ENCODE measurements around the gene FCHO2. TPM values are rescaled to one million over a fixed set of nuclear protein-coding genes. Genes with fewer than 3 reads are reported as not detected.

FCHO2 gene
- total and polyA plus RNA-seq, 2 of the 4 experiments (the other 2 are of a cell fraction), result 6.1 to 23.5 TPM

DNA sequence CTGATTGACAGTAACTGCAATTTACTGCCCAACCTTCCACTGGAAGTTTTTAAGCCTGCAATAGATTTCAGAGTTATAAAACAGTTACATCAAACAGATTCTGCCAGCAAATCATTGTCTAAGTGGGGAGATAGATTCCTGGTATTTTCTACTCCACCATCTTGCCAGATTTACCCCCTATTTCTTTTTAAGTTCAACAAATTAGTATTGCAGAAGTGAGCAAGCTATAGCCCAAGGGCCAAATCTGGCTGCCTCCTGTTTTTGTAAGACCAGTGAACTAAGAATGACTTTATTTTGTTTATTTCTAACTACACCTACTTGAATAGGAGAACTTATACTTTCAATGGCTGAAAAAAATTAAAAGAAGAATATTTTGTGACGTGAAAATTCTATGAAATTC is 155.7 kb downstream of the FCHO2 start:
- Histone ChIP-seq H3K27ac (ENCODE audit: insufficient read depth, low read length) (no peak overlapping the region), H2AFZ (replicated peaks; ENCODE audit: low read length, poor library complexity) (no peak overlapping the region), H3K4me2 (ENCODE audit: low read depth, low read length) (no peak overlapping the region), H3K27me3 (ENCODE audit: control insufficient read depth, insufficient read depth, low read length) (0 out of 2 replicates have a peak, but pooled peaks cover 1% of the 10 kb centered on the region), H2BK120ac (ENCODE audit: low read depth, low read length) (no peak overlapping the region), H3K9me3 (ENCODE audit: control insufficient read depth, insufficient read depth, low read length) (0 out of 2 replicates have a peak, but pooled peaks cover 2% of the 10 kb centered on the region), H2BK5ac (ENCODE audit: low read depth, low read length, poor library complexity, severe bottlenecking) (no peak overlapping the region), H3K9me1 (ENCODE audit: insufficient read depth, low read length) (peaks cover 13% of the 10 kb centered on the region), H2BK20ac (ENCODE audit: low read depth, low read length) (no peak overlapping the region), H4K20me1 (ENCODE audit: insufficient read depth, low read length) (peaks cover 10% of the 10 kb centered on the region), H3K36me3 (ENCODE audit: control insufficient read depth, insufficient read depth, low read length) (no peaks in the 10 kb centered on the region), H3K4me1 (ENCODE audit: control insufficient read depth, insufficient read depth, low read length) (peaks cover 12% of the 10 kb centered on the region), H3K14ac (replicated peaks; ENCODE audit: low read depth, low read length) (no peak overlapping the region), H3K4ac (ENCODE audit: low read depth, low read length) (no peak overlapping the region), H4K5ac (ENCODE audit: low read depth, low read length) (no peak overlapping the region), H3K23ac (ENCODE audit: low read depth, low read length) (no peak overlapping the region), H4K91ac (ENCODE audit: insufficient read depth, low read depth, low read length) (no peak overlapping the region), H2AK5ac (ENCODE audit: low read depth, low read length) (no peak overlapping the region), H2BK15ac (ENCODE audit: low read depth, low read length) (no peak overlapping the region), H2AK9ac (replicated peaks; ENCODE audit: low read depth, low read length, poor library complexity) (no peak overlapping the region), H3K18ac (ENCODE audit: low read depth, low read length) (no peak overlapping the region), H3K4me3 (ENCODE audit: insufficient read depth, low read depth, low read length) (no peak overlapping the region), H3K79me1 (ENCODE audit: low read depth in 1 of 2, low read length in 2 of 2) (no peaks in the 10 kb centered on the region), H3K9ac (ENCODE audit: low read depth, low read length) (no peak overlapping the region), H4K8ac (ENCODE audit: low read depth in 2 of 2, low read length in 2 of 2) (no peak overlapping the region), H3K56ac (ENCODE audit: extremely low read depth, insufficient read depth, low read length) (no peak overlapping the region)
- DNase-seq (no peak), ATAC-seq (ENCODE audit: low read depth) (no peak)
- TF ChIP-seq SMC3 (IDR thresholded peaks at IDR 0.05; ENCODE audit: low read depth, low read length) (no peak), MAFK (IDR thresholded peaks at IDR 0.05; ENCODE audit: low read depth, low read length) (no peak), RAD21 (IDR thresholded peaks at IDR 0.05; ENCODE audit: low read length) (no peak), BHLHE40 (IDR thresholded peaks at IDR 0.05; ENCODE audit: low read depth, low read length) (no peak), CEBPB (IDR thresholded peaks at IDR 0.05; ENCODE audit: low read depth, low read length) (no peak), MXI1 (IDR thresholded peaks at IDR 0.05; ENCODE audit: borderline replicate concordance, low read depth, low read length) (no peak), RCOR1 (IDR thresholded peaks at IDR 0.05; ENCODE audit: insufficient replicate concordance, low read length) (no peak), MAZ (IDR thresholded peaks at IDR 0.05; ENCODE audit: borderline replicate concordance, low read depth, low read length) (no peak), NFE2L2 (IDR thresholded peaks at IDR 0.05; ENCODE audit: low read depth, low read length) (no peak), POLR2A (IDR thresholded peaks at IDR 0.05; ENCODE audit: low read depth, low read length) (no peak), FOS (IDR thresholded peaks at IDR 0.05; ENCODE audit: low read depth, low read length) (no peak), CHD1 (IDR thresholded peaks at IDR 0.05; ENCODE audit: low read depth, low read length) (no peak), RFX5 (IDR thresholded peaks at IDR 0.05; ENCODE audit: low read depth, low read length) (no peak)
- TF ChIP-seq, protein P1, sequence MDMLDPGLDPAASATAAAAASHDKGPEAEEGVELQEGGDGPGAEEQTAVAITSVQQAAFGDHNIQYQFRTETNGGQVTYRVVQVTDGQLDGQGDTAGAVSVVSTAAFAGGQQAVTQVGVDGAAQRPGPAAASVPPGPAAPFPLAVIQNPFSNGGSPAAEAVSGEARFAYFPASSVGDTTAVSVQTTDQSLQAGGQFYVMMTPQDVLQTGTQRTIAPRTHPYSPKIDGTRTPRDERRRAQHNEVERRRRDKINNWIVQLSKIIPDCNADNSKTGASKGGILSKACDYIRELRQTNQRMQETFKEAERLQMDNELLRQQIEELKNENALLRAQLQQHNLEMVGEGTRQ (IDR thresholded peaks at IDR 0.05; ENCODE audit: low read depth, low read length), result no peak
- TF ChIP-seq, protein P2, sequence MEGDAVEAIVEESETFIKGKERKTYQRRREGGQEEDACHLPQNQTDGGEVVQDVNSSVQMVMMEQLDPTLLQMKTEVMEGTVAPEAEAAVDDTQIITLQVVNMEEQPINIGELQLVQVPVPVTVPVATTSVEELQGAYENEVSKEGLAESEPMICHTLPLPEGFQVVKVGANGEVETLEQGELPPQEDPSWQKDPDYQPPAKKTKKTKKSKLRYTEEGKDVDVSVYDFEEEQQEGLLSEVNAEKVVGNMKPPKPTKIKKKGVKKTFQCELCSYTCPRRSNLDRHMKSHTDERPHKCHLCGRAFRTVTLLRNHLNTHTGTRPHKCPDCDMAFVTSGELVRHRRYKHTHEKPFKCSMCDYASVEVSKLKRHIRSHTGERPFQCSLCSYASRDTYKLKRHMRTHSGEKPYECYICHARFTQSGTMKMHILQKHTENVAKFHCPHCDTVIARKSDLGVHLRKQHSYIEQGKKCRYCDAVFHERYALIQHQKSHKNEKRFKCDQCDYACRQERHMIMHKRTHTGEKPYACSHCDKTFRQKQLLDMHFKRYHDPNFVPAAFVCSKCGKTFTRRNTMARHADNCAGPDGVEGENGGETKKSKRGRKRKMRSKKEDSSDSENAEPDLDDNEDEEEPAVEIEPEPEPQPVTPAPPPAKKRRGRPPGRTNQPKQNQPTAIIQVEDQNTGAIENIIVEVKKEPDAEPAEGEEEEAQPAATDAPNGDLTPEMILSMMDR (conservative IDR thresholded peaks at IDR 0.05; ENCODE audit: low read depth, low read length), result no peak
- TF ChIP-seq, protein P3, sequence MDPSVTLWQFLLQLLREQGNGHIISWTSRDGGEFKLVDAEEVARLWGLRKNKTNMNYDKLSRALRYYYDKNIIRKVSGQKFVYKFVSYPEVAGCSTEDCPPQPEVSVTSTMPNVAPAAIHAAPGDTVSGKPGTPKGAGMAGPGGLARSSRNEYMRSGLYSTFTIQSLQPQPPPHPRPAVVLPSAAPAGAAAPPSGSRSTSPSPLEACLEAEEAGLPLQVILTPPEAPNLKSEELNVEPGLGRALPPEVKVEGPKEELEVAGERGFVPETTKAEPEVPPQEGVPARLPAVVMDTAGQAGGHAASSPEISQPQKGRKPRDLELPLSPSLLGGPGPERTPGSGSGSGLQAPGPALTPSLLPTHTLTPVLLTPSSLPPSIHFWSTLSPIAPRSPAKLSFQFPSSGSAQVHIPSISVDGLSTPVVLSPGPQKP (IDR thresholded peaks at IDR 0.05; ENCODE audit: borderline replicate concordance, low read depth, low read length), result no peak
- no TSS peak for BruUV-seq (replicated peaks)
- in situ Hi-C loops (cut with MboI; ENCODE audit: low sequenced_read_pairs) (no loop called here), intact Hi-C loops (cut with micrococcal nuclease) (no loop called here), dilution Hi-C loops (cut with HindIII; ENCODE audit: low sequenced_read_pairs, unreplicated experiment) (no loop called here)
- CTCF ChIA-PET, result interaction anchor here (1.2 to 1.6 kb wide), 2 partner anchors 9 to 105 kb away, joined by 3 read pairs; no protein-coding TSS in a partner anchor
- 100% methylated on average over 1 of the region's 1 CpG; no CpG with 5 or more reads in 1 of the 2 experiments for WGBS, 2 experiments (ENCODE audit: extremely low coverage in 2 of 2, insufficient read length in 1 of 2)
- POLR2A ChIA-PET (ENCODE audit: unreplicated experiment), result no interaction called here

Measured in IMR-90 (cell line).